AG20443 (cell line): ENCODE results near the gene IKBIP.
"Not testable (repeated sequence)": the region's sequence is repeated elsewhere in the genome, so short reads cannot be mapped to it uniquely, and the experiment has no call there.

Experiments used
- DNase-seq: peaks from one replicate; pipeline ENCODE4 v3.0.0; 2012; ENCODE audit warnings: low spot score, mixed read lengths

IKBIP gene, protein sequence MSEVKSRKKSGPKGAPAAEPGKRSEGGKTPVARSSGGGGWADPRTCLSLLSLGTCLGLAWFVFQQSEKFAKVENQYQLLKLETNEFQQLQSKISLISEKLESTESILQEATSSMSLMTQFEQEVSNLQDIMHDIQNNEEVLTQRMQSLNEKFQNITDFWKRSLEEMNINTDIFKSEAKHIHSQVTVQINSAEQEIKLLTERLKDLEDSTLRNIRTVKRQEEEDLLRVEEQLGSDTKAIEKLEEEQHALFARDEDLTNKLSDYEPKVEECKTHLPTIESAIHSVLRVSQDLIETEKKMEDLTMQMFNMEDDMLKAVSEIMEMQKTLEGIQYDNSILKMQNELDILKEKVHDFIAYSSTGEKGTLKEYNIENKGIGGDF

DNA sequence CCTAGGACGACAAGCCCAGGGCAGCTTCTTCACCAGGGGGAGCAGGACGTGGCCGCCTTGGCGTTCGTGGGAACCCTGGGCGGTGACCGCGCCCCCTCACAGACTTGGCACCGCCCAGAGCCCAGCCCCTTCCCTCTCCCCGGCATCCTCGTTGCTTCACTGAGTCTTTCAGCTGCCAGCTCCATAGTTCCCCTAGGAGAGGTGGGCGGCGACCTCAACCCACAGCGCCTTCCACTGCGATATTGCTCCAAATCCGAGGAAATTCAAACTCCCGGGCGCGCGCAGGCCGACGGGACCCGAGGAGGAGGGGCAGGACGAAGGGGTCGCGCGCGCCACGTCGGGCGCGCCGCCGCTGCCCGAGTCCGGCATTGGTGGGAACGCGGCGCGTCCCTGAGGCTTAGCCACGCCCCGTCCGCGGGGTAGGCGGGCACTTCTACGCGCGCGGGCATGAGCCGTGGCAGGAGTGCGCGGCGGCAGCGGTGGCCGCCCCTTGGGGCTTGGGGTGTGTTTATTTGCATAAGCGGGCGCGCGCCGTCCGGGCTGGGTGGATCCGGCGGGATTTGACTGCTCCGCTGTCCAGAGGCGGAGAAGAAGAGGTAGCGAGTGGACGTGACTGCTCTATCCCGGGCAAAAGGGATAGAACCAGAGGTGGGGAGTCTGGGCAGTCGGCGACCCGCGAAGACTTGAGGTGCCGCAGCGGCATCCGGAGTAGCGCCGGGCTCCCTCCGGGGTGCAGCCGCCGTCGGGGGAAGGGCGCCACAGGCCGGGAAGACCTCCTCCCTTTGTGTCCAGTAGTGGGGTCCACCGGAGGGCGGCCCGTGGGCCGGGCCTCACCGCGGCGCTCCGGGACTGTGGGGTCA is at the start of gene IKBIP, which contains the start of gene APAF1:
IKBIP (minus strand) TSS at position 77 of the 860 bp plus-strand sequence. CDS start 87 bp downstream, outside the sequence.
APAF1 (plus strand) TSS at position 579 of the 860 bp plus-strand sequence. CDS start 3,070 bp downstream, outside the sequence.
- peak; percentile 99 for DNase-seq

GRCh38 chr12:98691351-98691750 is 46.8 kb upstream of the IKBIP start:
- DNase-seq = no peak

- DNase-seq = no peak
Measured at GRCh38 chr12:98686603-98687002, 42.0 kb upstream of the IKBIP start.

DNA sequence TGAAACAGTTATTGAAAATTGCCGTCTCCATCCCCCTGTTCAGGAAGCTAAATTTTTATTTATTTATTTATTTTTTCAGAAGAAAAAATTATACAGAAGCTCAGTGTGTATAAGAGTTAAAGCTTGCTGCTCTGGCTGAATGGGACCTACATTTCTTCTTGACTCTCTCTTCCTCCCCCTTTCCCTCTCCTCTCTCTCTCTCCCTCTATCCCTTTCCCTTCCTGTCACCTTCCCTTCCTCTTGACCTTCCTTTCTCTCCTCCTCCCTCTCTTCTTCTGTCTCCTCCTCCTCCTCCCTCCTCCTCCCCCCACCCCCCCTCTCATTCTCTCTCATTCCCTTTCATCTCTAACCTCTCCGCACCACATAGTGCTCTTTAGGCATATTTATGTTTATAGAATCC is 39.6 kb upstream of the IKBIP start:
- no peak for DNase-seq

GRCh38 chr12:98679611-98680005 is 35.0 kb upstream of the IKBIP start:
- no peak for DNase-seq

- no peak for DNase-seq
Measured at GRCh38 chr12:98678946-98679610, 34.5 kb upstream of the IKBIP start.

DNA sequence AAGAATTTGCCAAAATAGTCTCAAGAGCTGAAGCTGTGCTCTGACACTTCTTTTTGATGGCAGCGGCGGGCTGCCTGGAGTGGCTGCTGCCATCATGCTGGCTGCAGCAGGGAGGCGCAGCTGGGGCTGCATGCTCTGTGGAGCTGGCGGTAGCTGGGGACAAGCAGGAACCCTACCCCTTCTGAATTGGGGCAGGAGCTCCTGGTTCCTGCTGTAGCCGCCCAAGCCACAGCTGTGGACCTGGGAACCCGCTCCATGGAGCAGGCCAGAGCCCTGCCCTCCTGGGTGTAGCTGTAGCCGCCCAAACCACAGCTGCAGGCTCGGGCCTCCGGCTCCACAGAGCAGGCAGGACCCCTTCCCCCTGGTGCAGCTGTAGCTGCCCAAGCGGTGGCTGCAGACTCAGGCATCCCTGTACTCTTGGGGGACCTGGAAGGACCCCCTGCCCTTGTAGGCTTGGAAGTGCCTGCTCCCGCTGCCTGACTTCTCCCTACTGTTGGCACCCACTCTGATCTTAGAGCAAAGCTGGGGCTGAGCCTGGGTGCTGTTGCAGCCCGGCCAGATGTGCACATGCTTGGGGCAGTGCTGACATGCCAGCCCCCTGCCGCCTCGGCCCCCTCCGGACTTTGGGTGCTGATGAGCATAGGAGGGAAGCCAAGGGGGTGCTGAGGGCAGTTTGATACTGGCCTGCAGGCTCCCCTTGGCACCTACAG is 33.8 kb upstream of the IKBIP start:
- DNase-seq = no peak

DNA sequence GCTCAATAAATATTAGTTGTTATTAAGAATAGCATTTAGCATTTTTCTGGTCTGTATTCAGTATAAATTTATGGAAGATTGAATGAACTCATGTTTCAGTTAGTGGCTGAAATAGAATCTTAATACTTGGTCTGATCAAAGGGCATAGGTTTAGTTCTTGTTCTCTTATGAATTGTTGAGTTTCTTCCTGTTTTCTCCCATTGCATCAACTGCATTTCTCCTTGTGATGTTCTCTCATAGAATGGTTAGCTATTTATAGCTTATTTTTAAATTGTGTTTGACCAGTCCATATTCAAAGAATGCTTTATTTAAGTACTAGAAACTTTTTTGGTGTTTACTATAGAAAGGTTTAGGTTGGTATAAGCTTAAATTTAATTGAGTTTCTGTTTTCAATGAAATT is 30.3 kb upstream of the IKBIP start:
- DNase-seq = no peak

DNA sequence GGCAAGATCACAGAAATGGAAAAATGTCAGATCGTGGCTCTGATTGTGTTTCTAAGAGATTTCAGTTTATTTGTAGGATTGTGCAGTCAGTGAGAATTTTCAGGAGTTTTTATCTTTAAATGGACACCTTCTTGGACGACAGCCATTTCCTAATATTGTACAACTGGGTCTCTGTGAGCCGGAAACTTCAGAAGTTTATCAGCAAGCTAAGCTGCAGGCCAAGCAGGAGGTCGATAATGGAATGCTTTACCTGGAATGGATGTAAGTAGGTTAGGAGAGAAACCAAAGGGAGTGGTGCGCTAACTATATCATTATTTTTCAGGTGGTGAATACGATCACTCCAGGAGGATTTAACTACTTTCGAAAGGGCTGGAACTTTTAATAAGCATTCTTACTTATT is 26.9 kb upstream of the IKBIP start:
- DNase-seq = no peak

GRCh38 chr12:98669751-98670150 is 25.2 kb upstream of the IKBIP start:
- DNase-seq = no peak

- DNase-seq = no peak
Measured at GRCh38 chr12:98660521-98660920, 15.9 kb upstream of the IKBIP start.

- no peak for DNase-seq
Measured at GRCh38 chr12:98656289-98657101, 11.9 kb upstream of the IKBIP start.

- peak; percentile 57 for DNase-seq
Measured at GRCh38 chr12:98653866-98654493, 9.4 kb upstream of the IKBIP start.

DNA sequence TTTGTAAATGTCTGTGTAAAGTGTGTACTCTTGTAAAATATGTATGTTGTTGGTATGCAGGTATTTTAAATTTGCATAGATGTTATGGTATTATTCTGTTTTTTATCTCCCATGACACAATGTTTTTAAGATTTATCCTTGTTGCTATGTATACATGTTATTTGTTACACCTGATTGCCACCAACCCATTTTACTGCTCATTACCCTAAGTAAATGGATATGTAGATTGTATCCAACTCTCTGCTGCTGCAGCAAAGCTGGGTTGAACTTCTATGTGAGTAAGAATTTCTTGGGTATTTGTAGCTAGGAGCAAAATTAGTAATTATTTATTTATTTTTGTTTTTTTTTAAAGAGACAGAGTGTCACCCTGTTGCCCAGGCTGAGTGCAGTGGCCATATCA is 6.7 kb upstream of the IKBIP start:
- no peak for DNase-seq

DNA sequence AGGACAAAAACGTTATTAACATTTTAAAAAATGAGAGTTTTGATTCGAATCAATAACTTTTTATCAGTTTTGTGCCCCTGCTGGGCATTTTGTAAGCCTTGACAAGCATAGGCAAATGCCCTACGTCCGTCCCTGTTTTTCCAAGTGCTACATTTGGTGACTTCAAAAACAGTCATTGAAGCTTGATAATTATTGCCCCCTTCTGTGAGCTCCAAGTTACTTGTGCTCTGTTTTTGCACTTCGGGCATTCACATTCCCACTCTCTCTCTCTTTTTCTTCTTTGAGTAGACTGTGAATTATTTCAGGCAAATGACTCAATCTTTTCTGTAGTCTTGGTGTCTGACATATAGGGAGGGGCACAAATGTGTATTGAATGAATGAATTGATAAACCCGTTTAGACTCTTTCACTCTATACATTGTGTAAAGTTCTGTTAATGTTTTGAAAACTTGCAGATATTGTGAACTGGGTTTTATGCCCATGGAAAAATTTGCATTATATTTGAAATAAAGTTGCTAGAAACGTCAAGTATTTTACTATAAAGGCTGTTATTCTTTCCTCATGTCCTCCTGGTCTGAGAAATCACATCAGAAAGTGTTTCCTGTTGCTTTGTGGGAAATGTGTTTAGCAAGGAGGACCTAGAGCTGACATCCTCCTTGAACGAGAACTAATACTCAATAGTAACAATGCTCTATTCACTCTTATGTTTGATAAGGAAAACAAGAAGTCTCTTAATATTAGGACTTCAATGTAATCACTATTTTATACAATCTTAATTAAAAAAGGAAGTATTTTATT is 1.9 kb upstream of the IKBIP start:
- DNase-seq = no peak

DNA sequence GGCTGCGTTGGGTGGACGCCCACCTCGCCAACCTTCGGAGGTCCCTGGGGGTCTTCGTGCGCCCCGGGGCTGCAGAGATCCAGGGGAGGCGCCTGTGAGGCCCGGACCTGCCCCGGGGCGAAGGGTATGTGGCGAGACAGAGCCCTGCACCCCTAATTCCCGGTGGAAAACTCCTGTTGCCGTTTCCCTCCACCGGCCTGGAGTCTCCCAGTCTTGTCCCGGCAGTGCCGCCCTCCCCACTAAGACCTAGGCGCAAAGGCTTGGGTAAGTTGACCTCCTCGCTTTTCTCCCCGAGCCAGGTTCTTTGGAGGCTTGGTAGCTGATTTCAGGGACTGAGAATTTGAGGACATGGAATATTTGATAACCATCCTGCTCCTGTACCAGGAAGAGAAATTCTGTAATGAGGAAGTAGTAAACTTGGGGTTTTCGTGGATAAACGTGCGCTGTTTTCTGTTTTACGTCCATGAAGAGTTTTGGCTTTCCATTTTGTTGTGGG is 1.0 kb upstream of the IKBIP start:
- peak; percentile 25 for DNase-seq

GRCh38 chr12:98644433-98644711 is 216 bp downstream of the IKBIP start:
- DNase-seq = peak; percentile 44

- DNase-seq = not testable (repeated sequence)
Measured at GRCh38 chr12:98642801-98643200, 1.8 kb downstream of the IKBIP start.

GRCh38 chr12:98639491-98639890 is 5.1 kb downstream of the IKBIP start:
- no peak for DNase-seq

DNA sequence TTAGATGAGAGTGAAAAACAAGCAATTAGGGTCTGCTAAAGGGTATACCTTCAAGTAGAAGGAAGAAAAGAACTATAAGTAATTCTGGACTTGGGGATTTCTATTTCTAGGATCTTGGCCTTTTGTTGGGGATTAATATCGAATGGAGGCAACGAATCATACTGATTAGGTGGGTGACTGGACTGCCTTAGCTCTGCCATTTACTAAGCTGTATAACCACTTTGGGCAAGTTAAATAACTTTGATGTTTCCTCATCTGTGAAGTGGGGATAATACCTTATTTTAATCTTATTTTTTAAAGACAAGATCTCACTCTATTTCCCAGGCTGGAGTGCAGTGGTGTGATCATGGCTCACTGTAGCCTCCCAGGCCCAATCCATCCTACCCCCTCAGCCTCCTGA is 6.6 kb downstream of the IKBIP start:
- no peak for DNase-seq
